Measurements from ENCODE around the gene TCERG1L. TPM values are rescaled to one million over a fixed set of nuclear protein-coding genes. Genes with fewer than 3 reads are reported as not detected.

TCERG1L gene
- total RNA-seq, 1 donor from 2014 or later, result 3.5 TPM

- Histone ChIP-seq H3K4me2 (ENCODE audit: low read length) (no peak overlapping the region), H3K4me3 (ENCODE audit: insufficient read depth, low read depth, low read length) (no peak overlapping the region), H3K79me2 (ENCODE audit: insufficient read depth, low read length) (no peaks in the 10 kb centered on the region), H3K9me3 (ENCODE audit: insufficient read depth, low read depth, low read length) (peaks cover 7% of the 10 kb centered on the region), H3K4me1 (ENCODE audit: insufficient read depth, low read length) (no peaks in the 10 kb centered on the region), H3K36me3 (ENCODE audit: insufficient read depth, low read length) (no peaks in the 10 kb centered on the region), H2AFZ (ENCODE audit: low read depth, low read length) (no peak overlapping the region), H3K27me3 (ENCODE audit: insufficient read depth, low read length) (no peaks in the 10 kb centered on the region), H3K9ac (ENCODE audit: low read length) (no peak overlapping the region), H3K27ac (ENCODE audit: low read depth, low read length) (no peak overlapping the region), H4K20me1 (ENCODE audit: insufficient read depth, low read length) (no peaks in the 10 kb centered on the region)
- Mint-ChIP-seq H3K4me3 (ENCODE audit: unreplicated experiment) (no peak overlapping the region), H3K36me3 (ENCODE audit: low read depth, unreplicated experiment) (no peaks in the 10 kb centered on the region), H3K9me3 (ENCODE audit: unreplicated experiment) (peaks cover 4% of the 10 kb centered on the region), H3K4me1 (ENCODE audit: low read depth, unreplicated experiment) (no peaks in the 10 kb centered on the region), H3K27ac (ENCODE audit: unreplicated experiment) (no peak overlapping the region), H3K27me3 (ENCODE audit: low read depth, unreplicated experiment) (no peaks in the 10 kb centered on the region)
- FAIRE-seq, result no peak
- DNase-seq (ENCODE audit: low read depth), result no peak
- TF ChIP-seq EZH2 (IDR thresholded peaks at IDR 0.05; ENCODE audit: insufficient read depth, low read length), result no peak
- TF ChIP-seq, protein P1, sequence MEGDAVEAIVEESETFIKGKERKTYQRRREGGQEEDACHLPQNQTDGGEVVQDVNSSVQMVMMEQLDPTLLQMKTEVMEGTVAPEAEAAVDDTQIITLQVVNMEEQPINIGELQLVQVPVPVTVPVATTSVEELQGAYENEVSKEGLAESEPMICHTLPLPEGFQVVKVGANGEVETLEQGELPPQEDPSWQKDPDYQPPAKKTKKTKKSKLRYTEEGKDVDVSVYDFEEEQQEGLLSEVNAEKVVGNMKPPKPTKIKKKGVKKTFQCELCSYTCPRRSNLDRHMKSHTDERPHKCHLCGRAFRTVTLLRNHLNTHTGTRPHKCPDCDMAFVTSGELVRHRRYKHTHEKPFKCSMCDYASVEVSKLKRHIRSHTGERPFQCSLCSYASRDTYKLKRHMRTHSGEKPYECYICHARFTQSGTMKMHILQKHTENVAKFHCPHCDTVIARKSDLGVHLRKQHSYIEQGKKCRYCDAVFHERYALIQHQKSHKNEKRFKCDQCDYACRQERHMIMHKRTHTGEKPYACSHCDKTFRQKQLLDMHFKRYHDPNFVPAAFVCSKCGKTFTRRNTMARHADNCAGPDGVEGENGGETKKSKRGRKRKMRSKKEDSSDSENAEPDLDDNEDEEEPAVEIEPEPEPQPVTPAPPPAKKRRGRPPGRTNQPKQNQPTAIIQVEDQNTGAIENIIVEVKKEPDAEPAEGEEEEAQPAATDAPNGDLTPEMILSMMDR (IDR thresholded peaks at IDR 0.05; ENCODE audit: insufficient read depth, low read depth, low read length), result no peak
Observed at GRCh38 chr10:131213741-131214505, 97.6 kb downstream of the TCERG1L start.

DNA sequence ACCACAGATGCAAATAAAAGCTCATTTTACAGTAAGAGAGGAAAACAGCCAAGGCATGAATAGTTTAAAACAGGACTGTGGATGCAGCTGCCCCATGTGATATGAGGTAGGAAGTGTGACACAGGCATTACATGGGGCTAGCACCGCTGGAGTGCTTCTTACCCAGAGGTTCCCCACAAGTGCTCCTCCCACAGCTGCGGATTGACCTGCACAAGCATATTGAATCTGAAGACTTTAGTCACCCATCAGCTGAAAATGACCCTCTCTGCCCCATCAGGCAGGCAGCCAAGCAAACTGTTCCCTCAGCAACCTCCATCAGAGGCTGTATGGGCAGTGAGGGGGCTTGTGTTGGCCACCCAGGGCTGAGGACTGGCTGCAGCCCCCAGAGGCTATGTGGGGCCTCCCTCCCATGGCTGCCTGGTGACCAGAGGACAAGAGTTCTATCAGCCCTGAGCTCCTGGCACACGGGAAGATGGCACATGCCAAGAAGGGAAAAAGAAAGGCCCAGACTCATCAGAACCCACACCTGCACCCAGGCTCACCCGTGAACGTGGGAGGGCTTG is 98.7 kb downstream of the TCERG1L start:
- Histone ChIP-seq H3K79me2 (ENCODE audit: insufficient read depth, low read length) (no peaks in the 10 kb centered on the region), H3K4me1 (ENCODE audit: insufficient read depth, low read length) (no peaks in the 10 kb centered on the region), H2AFZ (ENCODE audit: low read depth, low read length) (no peak overlapping the region), H3K27ac (ENCODE audit: low read depth, low read length) (no peak overlapping the region), H3K27me3 (ENCODE audit: insufficient read depth, low read length) (no peaks in the 10 kb centered on the region), H3K36me3 (ENCODE audit: insufficient read depth, low read length) (no peaks in the 10 kb centered on the region), H3K9ac (ENCODE audit: low read length) (no peak overlapping the region), H3K4me3 (ENCODE audit: insufficient read depth, low read depth, low read length) (no peak overlapping the region), H3K9me3 (ENCODE audit: insufficient read depth, low read depth, low read length) (peaks cover 7% of the 10 kb centered on the region), H4K20me1 (ENCODE audit: insufficient read depth, low read length) (no peaks in the 10 kb centered on the region), H3K4me2 (ENCODE audit: low read length) (no peak overlapping the region)
- Mint-ChIP-seq H3K36me3 (ENCODE audit: low read depth, unreplicated experiment) (no peaks in the 10 kb centered on the region), H3K4me3 (ENCODE audit: unreplicated experiment) (no peak overlapping the region), H3K9me3 (ENCODE audit: unreplicated experiment) (peaks cover 2% of the 10 kb centered on the region), H3K27me3 (ENCODE audit: low read depth, unreplicated experiment) (no peaks in the 10 kb centered on the region), H3K4me1 (ENCODE audit: low read depth, unreplicated experiment) (no peaks in the 10 kb centered on the region), H3K27ac (ENCODE audit: unreplicated experiment) (no peak overlapping the region)
- TF ChIP-seq, protein P1 (IDR thresholded peaks at IDR 0.05; ENCODE audit: insufficient read depth, low read depth, low read length), result no peak
- TF ChIP-seq EZH2 (IDR thresholded peaks at IDR 0.05; ENCODE audit: insufficient read depth, low read length), result no peak
- no peak for DNase-seq (ENCODE audit: low read depth)
- FAIRE-seq, result no peak
